Astrocyte (in vitro differentiated cells and primary cell): ENCODE results near the gene PDE11A.

Source experiments
- EZH2 ChIP-seq: IDR thresholded peaks from 2 replicates; pipeline ENCODE4 v1.6.1; 2012; ENCODE audit warnings: mild to moderate bottlenecking, low read length, inconsistent platforms; ENCODE audit not compliant: insufficient read depth
- TF ChIP-seq, protein P1 (sequence below): IDR thresholded peaks from 2 replicates; pipeline ENCODE4 v1.5.1; 2011; ENCODE audit warnings: low read depth, mild to moderate bottlenecking, inconsistent platforms, low read length, moderate library complexity; ENCODE audit not compliant: insufficient read depth

DNA sequence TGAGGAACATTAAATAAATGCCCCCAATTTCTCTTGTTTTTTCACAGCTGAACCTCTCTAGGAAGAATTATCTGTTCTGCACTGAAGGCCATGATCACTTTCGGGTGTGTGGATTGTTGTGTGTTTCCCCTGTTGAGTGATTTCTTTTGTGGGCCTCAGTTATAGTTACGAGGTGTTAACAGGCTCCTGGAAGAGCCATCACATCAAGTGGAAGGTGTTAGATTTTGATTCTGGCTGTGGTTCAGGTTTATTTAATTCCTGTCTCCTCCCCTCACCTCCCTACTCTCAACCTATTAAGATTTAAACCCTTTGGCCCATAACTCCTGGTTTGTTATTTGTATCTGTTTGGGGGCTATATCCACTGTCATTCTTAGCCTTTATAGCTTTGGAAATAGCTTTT is 497.2 kb downstream of the PDE11A start:
- TF ChIP-seq, protein P1, sequence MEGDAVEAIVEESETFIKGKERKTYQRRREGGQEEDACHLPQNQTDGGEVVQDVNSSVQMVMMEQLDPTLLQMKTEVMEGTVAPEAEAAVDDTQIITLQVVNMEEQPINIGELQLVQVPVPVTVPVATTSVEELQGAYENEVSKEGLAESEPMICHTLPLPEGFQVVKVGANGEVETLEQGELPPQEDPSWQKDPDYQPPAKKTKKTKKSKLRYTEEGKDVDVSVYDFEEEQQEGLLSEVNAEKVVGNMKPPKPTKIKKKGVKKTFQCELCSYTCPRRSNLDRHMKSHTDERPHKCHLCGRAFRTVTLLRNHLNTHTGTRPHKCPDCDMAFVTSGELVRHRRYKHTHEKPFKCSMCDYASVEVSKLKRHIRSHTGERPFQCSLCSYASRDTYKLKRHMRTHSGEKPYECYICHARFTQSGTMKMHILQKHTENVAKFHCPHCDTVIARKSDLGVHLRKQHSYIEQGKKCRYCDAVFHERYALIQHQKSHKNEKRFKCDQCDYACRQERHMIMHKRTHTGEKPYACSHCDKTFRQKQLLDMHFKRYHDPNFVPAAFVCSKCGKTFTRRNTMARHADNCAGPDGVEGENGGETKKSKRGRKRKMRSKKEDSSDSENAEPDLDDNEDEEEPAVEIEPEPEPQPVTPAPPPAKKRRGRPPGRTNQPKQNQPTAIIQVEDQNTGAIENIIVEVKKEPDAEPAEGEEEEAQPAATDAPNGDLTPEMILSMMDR: no peak
- no peak for TF ChIP-seq EZH2
